Germinal center (tissue), 1 donor: ENCODE data around the gene SYTL3.
"Not testable (repeated sequence)": the region's sequence is repeated elsewhere in the genome, so short reads cannot be mapped to it uniquely, and the experiment has no call there.

Experiments
- DNase-seq: peaks from one replicate; pipeline ENCODE4 v3.0.0; 2012; ENCODE audit warnings: mixed read lengths, low spot score

Gene SYTL3

GRCh38 chr6:158621694-158622544, 27.9 kb upstream of the SYTL3 start:
- no peak for DNase-seq

- no peak for DNase-seq
Observed at GRCh38 chr6:158622545-158623190, 27.2 kb upstream of the SYTL3 start.

DNA sequence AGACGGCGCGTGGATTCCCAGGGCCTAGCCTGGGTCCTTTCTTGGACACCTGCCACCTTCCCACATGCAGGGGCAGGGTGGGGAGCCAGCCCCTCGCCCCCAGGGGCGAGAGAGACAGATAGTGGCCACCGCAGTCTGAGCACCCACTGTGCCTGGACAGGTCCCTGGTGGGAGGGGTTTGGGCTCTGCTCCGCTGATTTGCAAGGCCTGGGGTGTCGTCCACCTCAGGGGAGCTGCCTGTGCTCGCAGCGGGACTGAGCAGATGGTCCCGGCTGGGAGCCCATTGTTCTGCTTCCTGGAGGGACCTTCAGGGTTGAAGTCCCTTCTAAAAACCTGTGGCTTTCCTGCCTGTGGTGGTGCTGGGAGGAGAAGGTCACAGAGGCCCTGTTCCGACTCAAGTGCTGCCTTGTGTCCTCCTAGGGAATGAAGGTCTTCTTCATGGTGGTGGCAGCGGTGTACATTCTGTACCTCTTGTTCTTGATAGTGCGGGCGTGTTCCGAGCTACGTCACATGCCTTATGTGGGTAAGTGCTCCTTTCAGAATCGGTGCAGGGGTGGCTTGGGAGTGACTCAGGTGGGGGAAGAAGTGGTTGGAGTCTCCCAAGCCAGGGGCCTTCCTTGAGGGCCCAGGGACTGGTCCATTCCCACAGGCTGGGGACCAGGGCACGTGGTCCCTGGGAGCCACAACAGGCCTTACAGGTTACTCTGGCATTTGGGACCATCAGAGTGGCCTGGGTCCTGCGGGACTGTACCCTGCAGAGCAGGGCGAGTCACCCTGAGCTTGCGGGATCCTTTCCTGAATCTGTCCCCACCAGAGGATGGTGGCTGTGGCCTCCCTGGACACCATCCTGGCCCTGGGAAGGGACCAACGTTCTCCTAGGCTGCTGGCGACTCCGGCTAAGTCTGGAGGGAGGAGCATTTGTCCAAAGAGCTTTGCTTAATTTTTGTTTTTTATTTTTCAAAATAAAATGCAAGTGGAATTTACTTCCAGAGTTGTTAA, 24.9 kb upstream of the SYTL3 start:
- DNase-seq: no peak

DNA sequence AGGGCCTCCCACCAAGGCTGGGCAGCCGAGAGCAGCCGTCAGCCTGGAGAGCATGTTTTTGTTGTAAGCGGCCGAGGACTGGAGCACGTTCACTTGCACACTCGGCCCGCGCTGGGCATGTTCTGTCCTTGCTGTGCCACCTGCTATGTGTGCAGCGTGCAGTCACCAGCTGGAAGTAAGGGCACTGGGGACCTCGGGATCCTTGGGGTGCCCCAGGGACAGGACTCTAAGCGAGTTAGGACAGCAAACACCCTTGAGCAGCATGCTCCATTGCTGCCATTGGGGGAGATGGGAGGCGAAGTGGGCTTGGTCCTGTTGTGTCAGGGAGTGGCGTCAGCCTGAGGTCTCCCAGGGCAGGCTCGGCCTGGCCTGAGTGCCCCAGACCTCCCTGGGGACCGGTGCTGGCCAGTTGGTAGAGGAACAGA, 24.0 kb upstream of the SYTL3 start:
- no peak for DNase-seq

GRCh38 chr6:158626360-158627167, 23.3 kb upstream of the SYTL3 start:
- no peak for DNase-seq

GRCh38 chr6:158627168-158627939, 22.5 kb upstream of the SYTL3 start:
- no peak for DNase-seq

DNA sequence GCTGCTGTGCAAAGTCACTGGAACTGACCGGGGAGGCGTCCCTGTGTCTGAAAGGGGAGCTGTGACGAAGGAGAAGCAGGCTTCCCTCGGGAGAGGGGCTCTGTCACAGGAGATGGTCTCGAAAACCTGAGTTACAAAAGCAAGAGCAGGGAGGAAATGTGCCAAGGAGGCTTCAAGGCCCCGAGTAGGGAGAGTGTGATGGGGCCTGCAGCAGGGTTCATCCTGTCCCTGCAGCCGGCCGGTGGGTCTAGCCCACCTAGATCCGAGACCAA, 22.0 kb upstream of the SYTL3 start:
- DNase-seq: no peak

DNA sequence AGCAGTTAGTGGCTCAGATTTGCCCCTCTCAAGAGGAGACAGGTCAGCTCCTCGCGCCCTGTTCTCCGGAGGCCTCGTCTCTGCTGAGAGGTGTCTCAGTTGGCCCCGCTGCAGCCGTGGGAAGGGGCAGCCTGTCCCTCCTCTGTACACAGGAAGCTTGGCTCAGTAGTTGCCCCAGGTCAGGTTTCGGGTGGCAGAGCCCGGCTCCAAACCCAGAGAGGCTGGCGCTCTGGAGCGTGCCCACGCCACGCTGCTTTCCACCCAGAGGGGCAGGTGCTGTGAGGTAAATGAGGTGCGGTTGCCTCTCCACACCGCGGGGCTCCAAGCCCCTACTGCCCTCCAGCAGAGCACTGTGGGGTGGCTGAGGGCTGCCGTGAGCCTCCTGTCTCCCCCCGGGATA, 21.3 kb upstream of the SYTL3 start:
- no peak for DNase-seq

- no peak for DNase-seq
Observed at GRCh38 chr6:158629367-158630221, 20.3 kb upstream of the SYTL3 start.

DNA sequence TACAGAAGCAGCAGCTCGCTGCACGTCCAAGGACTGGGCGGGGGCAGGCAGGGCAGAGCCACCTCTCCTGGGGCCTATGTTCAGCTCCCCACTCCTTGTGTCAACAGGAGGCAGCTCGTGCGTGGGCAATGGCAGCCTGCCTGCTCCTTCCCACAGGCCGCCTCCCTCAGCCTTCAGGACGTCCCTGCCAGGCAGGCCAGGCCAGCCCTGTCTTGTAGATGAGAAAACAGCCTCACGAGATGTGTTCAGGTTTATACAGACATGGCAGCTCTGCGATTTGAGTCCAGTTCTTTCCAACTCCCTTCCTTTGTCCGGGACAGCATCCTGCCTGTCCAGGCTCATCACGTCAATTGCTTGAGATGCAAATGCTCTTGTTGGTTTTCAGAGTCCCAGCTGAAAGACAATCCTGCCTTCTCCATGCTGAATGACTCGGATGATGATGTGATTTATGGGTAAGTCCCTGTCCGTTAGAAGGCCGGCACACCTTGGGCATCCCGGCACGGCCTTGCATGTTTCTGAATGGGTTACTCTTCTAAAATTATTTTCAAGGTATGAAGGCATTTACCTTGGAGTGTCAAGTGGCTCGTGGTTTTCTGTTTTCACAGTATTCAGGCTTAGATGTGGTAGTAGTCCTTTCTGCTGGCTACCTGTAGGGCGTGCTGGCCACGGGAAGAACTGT, 18.8 kb upstream of the SYTL3 start:
- no peak for DNase-seq

GRCh38 chr6:158631678-158632537, 17.9 kb upstream of the SYTL3 start:
- DNase-seq: no peak

GRCh38 chr6:158632538-158633119, 17.2 kb upstream of the SYTL3 start:
- DNase-seq: not testable (repeated sequence)

- DNase-seq: no peak
Observed at GRCh38 chr6:158633127-158633526, 16.7 kb upstream of the SYTL3 start.

DNA sequence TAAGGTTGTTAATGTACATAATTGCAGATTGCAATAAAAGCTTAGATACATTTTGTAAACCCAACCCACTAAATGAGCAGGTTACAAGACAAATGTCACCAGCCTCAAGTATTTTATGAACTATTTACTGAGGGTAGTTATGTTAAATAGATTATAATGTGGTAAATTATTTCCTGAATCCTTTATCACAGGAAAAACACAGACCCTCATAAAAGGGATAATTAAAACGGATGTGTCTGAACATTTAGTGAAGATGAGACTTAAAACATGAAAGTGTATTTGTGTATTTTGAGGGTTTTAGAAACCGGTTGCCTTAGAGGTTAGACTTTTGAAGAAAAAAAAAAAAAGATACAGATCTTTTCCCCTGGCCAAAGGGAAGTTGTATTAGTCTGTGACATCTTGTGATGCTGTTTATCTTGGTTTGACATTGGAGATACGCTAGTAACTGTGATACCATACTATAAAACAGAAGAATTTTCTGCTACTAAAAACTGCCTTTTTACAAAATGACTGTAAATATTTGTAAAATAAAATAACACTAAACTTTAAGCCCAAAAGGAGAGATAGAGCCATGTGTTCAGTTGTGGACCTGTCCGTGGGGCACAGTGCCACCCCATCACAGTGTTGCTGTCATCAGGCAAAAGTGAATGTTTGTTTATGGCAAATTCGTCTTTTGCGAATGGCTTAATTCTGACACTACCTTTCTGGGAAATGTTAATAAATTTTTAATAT, 15.0 kb upstream of the SYTL3 start:
- DNase-seq: no peak

DNA sequence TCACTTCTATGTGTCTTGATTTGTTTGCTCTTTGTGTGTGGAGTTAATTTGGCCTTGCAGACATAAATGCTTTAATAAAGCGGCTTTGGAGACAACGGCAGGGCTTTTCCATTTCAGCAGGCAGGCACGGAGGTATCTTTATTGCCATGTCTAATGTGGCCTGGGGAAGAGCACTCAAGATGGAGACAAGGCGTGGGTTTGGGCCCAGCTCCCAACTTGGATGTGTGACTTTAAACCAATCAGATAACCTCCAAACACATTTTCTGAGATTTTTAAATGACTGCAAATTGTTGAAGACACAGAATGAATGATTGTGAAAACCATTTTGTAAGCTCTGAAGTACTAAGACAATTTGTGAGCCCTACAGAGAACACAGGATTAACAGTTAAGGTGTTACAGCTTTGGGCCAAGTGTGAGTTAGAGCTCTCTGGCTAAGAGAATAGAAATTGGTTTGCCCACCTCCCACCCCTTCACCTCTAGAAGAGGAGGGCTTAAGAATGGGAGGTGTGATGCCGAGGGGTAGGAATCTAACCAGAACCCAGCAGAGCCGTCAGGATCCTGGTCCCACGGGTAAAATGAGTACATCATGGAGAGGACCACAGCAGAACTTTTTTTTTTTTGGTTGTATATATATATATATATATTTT, 14.3 kb upstream of the SYTL3 start:
- DNase-seq: no peak

DNA sequence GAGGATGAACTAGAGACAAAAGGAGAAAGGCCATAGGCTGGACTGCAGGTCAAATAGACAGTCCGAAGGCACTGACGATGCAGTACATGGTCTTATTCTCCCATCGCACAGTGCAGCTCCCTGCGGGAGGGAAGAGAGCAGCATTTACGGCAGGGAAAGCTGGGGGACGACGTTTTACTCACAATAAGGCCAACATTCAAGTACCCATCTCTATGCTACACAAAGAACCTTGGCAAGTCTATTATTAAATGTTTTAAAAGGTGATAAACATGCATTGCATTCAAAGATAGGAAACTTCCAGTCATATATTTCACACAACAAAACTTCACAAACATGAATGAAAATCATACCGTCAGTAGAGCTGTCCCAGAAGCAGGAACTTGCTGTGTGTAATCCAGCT, 13.1 kb upstream of the SYTL3 start:
- DNase-seq: no peak

DNA sequence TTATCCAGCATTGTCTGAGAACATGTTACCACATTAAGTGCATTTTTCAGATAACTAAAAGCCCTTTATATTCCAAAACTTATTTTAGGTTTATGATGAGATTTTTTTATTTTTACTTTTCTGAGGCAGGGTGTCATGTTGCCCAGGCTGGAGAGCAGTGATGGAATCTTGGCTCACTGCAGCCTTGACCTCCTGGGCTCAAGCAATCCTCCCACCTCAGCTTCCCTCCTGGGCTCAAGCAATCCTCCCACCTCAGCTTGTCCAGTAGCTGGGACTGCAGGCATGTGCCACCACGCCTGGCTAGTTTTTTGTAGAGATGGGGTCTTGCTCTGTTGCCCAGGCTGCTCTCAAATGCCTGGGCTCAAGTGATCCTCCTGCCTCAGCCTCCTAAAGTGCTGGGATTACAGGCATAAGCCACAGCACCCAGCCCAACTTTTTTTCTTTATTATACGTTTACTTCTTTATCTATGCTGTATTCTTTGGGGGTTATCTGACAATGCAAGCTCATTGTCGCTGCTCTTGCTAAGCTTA, 11.5 kb upstream of the SYTL3 start:
- no peak for DNase-seq
